ENCODE results near the gene LLGL1. TPM values are rescaled to one million over a fixed set of nuclear protein-coding genes. Genes with fewer than 3 reads are reported as not detected.

The LLGL1 gene
- total RNA-seq, 1 donor: 40.7 TPM

GRCh38 chr17:18185832-18186626 is 39.4 kb upstream of the LLGL1 start:
- peak overlapping the region; percentile 89 for H3K4me3 ChIP-seq (ENCODE audit: low read depth, low read length)
- DNase-seq (ENCODE audit: low read depth): peak; percentile 33
- TF ChIP-seq, protein P1, sequence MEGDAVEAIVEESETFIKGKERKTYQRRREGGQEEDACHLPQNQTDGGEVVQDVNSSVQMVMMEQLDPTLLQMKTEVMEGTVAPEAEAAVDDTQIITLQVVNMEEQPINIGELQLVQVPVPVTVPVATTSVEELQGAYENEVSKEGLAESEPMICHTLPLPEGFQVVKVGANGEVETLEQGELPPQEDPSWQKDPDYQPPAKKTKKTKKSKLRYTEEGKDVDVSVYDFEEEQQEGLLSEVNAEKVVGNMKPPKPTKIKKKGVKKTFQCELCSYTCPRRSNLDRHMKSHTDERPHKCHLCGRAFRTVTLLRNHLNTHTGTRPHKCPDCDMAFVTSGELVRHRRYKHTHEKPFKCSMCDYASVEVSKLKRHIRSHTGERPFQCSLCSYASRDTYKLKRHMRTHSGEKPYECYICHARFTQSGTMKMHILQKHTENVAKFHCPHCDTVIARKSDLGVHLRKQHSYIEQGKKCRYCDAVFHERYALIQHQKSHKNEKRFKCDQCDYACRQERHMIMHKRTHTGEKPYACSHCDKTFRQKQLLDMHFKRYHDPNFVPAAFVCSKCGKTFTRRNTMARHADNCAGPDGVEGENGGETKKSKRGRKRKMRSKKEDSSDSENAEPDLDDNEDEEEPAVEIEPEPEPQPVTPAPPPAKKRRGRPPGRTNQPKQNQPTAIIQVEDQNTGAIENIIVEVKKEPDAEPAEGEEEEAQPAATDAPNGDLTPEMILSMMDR (IDR thresholded peaks at IDR 0.05; ENCODE audit: insufficient read depth, low read length): no peak

DNA sequence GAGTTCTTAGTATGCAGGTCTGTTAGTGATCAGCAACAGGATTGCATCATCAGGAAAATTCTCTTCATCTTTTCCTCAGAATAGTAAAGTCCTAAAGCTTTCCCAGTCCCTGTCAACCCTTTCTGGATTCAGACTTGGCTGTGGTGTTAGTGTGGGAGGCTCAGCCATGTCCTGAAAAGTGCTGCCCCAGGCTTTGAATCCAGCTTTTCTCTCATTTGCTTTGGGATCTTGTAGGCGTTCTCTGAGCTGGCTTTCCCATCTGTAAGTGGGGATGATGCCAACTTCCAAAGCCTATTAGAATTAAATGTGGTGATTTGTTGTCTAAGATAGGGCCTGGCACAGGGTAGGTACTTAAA is 38.8 kb upstream of the LLGL1 start:
- TF ChIP-seq, protein P1 (IDR thresholded peaks at IDR 0.05; ENCODE audit: insufficient read depth, low read length): no peak
- H3K4me3 ChIP-seq (ENCODE audit: low read depth, low read length): peak overlapping the region; percentile 89
- DNase-seq (ENCODE audit: low read depth): peak; percentile 88

GRCh38 chr17:18187226-18187625 is 38.2 kb upstream of the LLGL1 start:
- H3K4me3 ChIP-seq (ENCODE audit: low read depth, low read length): peak overlapping the region; percentile 89
- peak; percentile 66 for DNase-seq (ENCODE audit: low read depth)
- TF ChIP-seq, protein P1 (IDR thresholded peaks at IDR 0.05; ENCODE audit: insufficient read depth, low read length): no peak

GRCh38 chr17:18187821-18188761 is 37.3 kb upstream of the LLGL1 start:
- peak; percentile 68 for DNase-seq (ENCODE audit: low read depth)

GRCh38 chr17:18190628-18191235 is 34.7 kb upstream of the LLGL1 start:
- DNase-seq (ENCODE audit: low read depth): no peak
- H3K4me3 ChIP-seq (ENCODE audit: low read depth, low read length): no peak overlapping the region
- TF ChIP-seq, protein P1 (IDR thresholded peaks at IDR 0.05; ENCODE audit: insufficient read depth, low read length): no peak

More at GRCh38 chr17:18187821-18188761, 37.3 kb upstream of the LLGL1 start:
- TF ChIP-seq, protein P1 (IDR thresholded peaks at IDR 0.05; ENCODE audit: insufficient read depth, low read length): no peak
- peak overlapping the region; percentile 89 for H3K4me3 ChIP-seq (ENCODE audit: low read depth, low read length)

GRCh38 chr17:18191236-18191667 is 34.2 kb upstream of the LLGL1 start:
- peak; percentile 37 for DNase-seq (ENCODE audit: low read depth)
- H3K4me3 ChIP-seq (ENCODE audit: low read depth, low read length): no peak overlapping the region
- TF ChIP-seq, protein P1 (IDR thresholded peaks at IDR 0.05; ENCODE audit: insufficient read depth, low read length): no peak

Data from fibroblast of the aortic adventitia (primary cell).